SW480 (cell line): ENCODE measurements around the gene SMAD3.

Experiments
- DNase-seq: peaks from one replicate; pipeline ENCODE4 v3.0.0-alpha.2; 2016; ENCODE audit warnings: low spot score

SMAD3 gene

GRCh38 chr15:67080900-67081431 lies 15.6 kb downstream of the SMAD3 start:
- peak; percentile 79 for DNase-seq

GRCh38 chr15:67082007-67082536 lies 16.7 kb downstream of the SMAD3 start:
- DNase-seq: no peak

- DNase-seq: no peak
Measured at GRCh38 chr15:67083135-67083762, 17.8 kb downstream of the SMAD3 start.

- no peak for DNase-seq
Measured at GRCh38 chr15:67084561-67084960, 19.2 kb downstream of the SMAD3 start.

- no peak for DNase-seq
Measured at GRCh38 chr15:67085237-67085817, 19.9 kb downstream of the SMAD3 start.

- no peak for DNase-seq
Measured at GRCh38 chr15:67085818-67086636, 20.6 kb downstream of the SMAD3 start.

- no peak for DNase-seq
Measured at GRCh38 chr15:67086637-67086914, 21.2 kb downstream of the SMAD3 start.

- no peak for DNase-seq
Measured at GRCh38 chr15:67087507-67088172, 22.2 kb downstream of the SMAD3 start.

GRCh38 chr15:67089217-67090193 lies 24.1 kb downstream of the SMAD3 start:
- no peak for DNase-seq

- DNase-seq: no peak
Measured at GRCh38 chr15:67090297-67091070, 25.1 kb downstream of the SMAD3 start.

- DNase-seq: peak; percentile 92
Measured at GRCh38 chr15:67091071-67091979, 25.9 kb downstream of the SMAD3 start.

- DNase-seq: no peak
Measured at GRCh38 chr15:67091980-67092677, 26.7 kb downstream of the SMAD3 start.

- DNase-seq: no peak
Measured at GRCh38 chr15:67092752-67093503, 27.5 kb downstream of the SMAD3 start.

GRCh38 chr15:67093504-67093862 lies 28.1 kb downstream of the SMAD3 start:
- no peak for DNase-seq

GRCh38 chr15:67094001-67094826 lies 28.8 kb downstream of the SMAD3 start:
- no peak for DNase-seq

GRCh38 chr15:67095912-67096311 lies 30.5 kb downstream of the SMAD3 start:
- DNase-seq: no peak
